Vagina (tissue), 2 donors: ENCODE data around the gene TMEM9. TPM values are rescaled to one million over a fixed set of nuclear protein-coding genes. Genes with fewer than 3 reads are reported as not detected.

Source experiments
- DNase-seq, 2 donors: peaks; one replicate each; pipeline ENCODE4 v3.0.0-alpha.2; 2017; ENCODE audit errors: extremely low spot score in 2 of 2
- H3K27ac ChIP-seq: fragments of 200-600 bp; sonication (generic); one replicate; pipeline ENCODE4 v1.5.1; 2019
- H3K27me3 ChIP-seq: fragments of 200-600 bp; sonication (generic); one replicate; pipeline ENCODE4 v1.5.1; 2019
- H3K36me3 ChIP-seq, 2 donors: fragments of 200-600 bp; sonication (generic); one replicate each; pipeline ENCODE4 v1.5.1; 2017 to 2019
- H3K4me1 ChIP-seq: fragments of 200-600 bp; sonication (generic); one replicate; pipeline ENCODE4 v1.5.1; 2019
- H3K4me3 ChIP-seq, 2 donors: fragments of 200-600 bp; sonication (generic); 1 replicate in 1 of 2; 2 replicates in 1 of 2; pipeline ENCODE4 v1.5.1; 2016 to 2019
- H3K9me3 ChIP-seq: fragments of 200-600 bp; sonication (generic); one replicate; pipeline ENCODE4 v1.5.1; 2019
- POLR2A ChIP-seq, 2 donors: fragments of 450-650 bp; IDR thresholded peaks; one replicate each; pipeline ENCODE4 v1.6.1; 2017; ENCODE audit warnings: antibody characterized with exemption in 2 of 2, mild to moderate bottlenecking in 2 of 2, moderate library complexity in 2 of 2
- POLR2AphosphoS5 ChIP-seq, 2 donors: sonication (generic); formaldehyde crosslinking; IDR thresholded peaks; one replicate each; pipeline ENCODE4 v1.9.0; 2017; ENCODE audit warnings: antibody characterized with exemption in 2 of 2, mild to moderate bottlenecking in 2 of 2, low read depth in 1 of 2; ENCODE audit not compliant: insufficient read depth in 1 of 2
- intact Hi-C: fragments of 100-400 bp; cut with DNase I; formaldehyde crosslinking; loops from one replicate; pipeline ENCODE4 v1.15.1; 2023
- total RNA-seq: library from RNA; depleted of rRNA; stranded (reverse); fragments of >200 nt; gene quantifications from one replicate; pipeline ENCODE4 v1.2.3, GENCODE V29; 2016
- TF ChIP-seq, protein P1 (sequence below), 3 experiments: fragments of 450-650 bp in 2 of 3; fragments of 200-600 bp in 1 of 3; sonication (generic) in 1 of 3; IDR thresholded peaks; one replicate each; pipeline ENCODE4 v1.5.1; 2017 to 2019; ENCODE audit warnings: antibody characterized with exemption in 3 of 3, mild to moderate bottlenecking in 2 of 3, moderate library complexity in 2 of 3

The TMEM9 gene
- total RNA-seq, 1 donor from 2014 or later = 58.7 TPM

DNA sequence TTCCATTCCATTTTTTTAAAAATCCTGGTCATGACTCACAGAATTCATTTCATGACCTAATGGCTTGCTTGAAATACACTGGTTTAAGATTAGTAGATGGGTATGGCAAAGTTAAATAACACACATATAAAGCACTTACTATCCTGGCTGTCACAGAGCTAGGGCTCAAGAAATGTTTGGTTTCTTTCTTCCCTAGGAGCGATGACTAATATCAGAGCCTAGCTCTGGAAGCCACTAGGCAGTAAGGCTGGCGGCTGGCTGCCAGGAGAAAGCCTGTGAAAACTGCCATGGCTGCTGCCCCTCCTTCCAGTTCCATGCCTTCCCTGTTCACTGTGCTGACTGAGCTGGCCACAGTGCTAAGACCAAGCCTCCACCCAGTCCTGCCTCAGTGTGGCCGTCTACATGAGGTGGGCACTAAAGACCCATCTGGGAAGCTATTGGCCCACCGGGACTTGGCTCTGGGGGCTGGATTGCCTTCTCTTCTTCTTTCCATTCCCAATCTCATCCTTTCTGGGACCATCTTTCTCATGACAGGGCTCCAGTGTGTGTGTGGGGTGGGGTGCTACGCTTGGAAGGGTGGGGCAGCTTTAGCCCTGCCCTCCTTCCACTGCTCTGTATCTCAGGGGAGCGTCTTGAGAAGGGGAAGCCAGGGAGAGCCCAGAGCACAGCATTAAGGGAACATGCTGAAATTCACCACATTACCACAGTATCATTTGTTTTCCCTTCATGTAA is 16.5 kb downstream of the TMEM9 start:
- Histone ChIP-seq H3K36me3 (peaks cover 0 to 43% of the 10 kb centered on the region in 2 donors), H3K9me3 (no peaks in the 10 kb centered on the region), H3K4me3 (no peak overlapping the region), H3K27ac (peak overlapping the region; percentile 71), H3K4me1 (peaks cover 34% of the 10 kb centered on the region), H3K27me3 (no peaks in the 10 kb centered on the region)
- no peak for DNase-seq
- intact Hi-C loops = no loop called here
- TF ChIP-seq POLR2A (IDR thresholded peaks at IDR 0.05) = no peak
- TF ChIP-seq POLR2AphosphoS5 (IDR thresholded peaks at IDR 0.05; ENCODE audit: insufficient read depth in 1 of 2, low read depth in 1 of 2) = peak in 1 of 2 donors; percentile 37

DNA sequence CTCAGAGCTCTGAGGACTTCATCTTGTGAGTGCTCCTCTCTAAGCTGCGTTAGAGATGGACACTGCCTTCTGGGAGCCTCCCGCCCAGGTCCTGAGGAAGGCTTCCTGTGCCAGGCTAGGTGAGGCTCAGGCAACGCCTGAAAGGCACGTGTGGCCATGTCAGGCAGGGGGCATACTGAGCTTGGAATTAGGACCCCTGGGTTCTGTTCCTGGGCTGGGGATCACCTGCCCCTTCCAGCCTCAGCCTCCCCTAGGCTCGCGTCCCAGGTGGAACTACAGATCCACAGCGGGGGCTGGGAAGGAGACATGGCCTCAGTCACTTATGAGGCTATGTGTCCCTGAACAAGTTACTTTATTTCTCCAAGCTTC is 17.3 kb downstream of the TMEM9 start:
- no peak for DNase-seq
- intact Hi-C loops = no loop called here

DNA sequence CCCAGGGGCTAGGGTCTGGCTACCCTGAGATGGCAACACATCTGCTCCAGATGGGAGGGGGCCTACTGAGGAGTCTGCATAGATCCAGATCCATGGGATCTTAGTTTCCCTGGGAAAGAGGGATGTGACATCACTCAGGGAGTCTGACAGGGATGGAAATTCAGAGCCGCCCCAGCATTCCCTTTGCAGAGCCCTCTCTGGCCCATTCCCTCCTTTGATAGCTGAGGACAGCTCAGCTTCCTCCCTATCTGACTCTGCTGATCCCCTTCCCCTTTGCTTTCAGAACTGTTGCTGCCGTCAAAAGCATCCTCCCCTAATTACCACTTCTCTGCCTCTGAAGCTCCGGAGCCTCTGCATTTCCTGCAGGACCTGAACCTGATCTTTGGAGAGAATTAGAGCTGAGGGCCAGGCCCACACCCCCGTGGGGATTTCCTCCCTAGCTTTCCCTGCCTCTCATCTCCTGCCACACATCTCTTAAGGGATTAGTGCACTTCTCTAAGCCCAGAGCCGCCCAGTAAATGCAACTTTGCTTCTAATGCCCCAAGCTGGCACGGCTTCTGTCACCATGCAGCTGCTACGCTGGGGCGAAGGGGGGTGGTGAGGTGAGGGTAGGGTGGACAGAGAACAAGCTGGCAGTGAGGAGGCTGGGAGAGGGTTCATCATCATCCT is 17.8 kb downstream of the TMEM9 start:
- Histone ChIP-seq H3K36me3 (peaks cover 0 to 42% of the 10 kb centered on the region in 2 donors), H3K4me3 (no peak overlapping the region), H3K27me3 (no peaks in the 10 kb centered on the region), H3K4me1 (peaks cover 34% of the 10 kb centered on the region), H3K27ac (peak overlapping the region; percentile 71), H3K9me3 (no peaks in the 10 kb centered on the region)
- no peak for DNase-seq
- no peak for TF ChIP-seq POLR2A (IDR thresholded peaks at IDR 0.05)
- intact Hi-C loops = no loop called here

More for the DNA sequence above, 17.3 kb downstream of the TMEM9 start:
- TF ChIP-seq POLR2A (IDR thresholded peaks at IDR 0.05) (no peak), POLR2AphosphoS5 (IDR thresholded peaks at IDR 0.05; ENCODE audit: insufficient read depth in 1 of 2, low read depth in 1 of 2) (no peak)
- TF ChIP-seq, protein P1, sequence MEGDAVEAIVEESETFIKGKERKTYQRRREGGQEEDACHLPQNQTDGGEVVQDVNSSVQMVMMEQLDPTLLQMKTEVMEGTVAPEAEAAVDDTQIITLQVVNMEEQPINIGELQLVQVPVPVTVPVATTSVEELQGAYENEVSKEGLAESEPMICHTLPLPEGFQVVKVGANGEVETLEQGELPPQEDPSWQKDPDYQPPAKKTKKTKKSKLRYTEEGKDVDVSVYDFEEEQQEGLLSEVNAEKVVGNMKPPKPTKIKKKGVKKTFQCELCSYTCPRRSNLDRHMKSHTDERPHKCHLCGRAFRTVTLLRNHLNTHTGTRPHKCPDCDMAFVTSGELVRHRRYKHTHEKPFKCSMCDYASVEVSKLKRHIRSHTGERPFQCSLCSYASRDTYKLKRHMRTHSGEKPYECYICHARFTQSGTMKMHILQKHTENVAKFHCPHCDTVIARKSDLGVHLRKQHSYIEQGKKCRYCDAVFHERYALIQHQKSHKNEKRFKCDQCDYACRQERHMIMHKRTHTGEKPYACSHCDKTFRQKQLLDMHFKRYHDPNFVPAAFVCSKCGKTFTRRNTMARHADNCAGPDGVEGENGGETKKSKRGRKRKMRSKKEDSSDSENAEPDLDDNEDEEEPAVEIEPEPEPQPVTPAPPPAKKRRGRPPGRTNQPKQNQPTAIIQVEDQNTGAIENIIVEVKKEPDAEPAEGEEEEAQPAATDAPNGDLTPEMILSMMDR (IDR thresholded peaks at IDR 0.05) = no peak
- H3K27me3 ChIP-seq = no peaks in the 10 kb centered on the region
- H3K27ac ChIP-seq = peak overlapping the region; percentile 71
- peaks cover 0 to 42% of the 10 kb centered on the region in 2 donors for H3K36me3 ChIP-seq
- peaks cover 34% of the 10 kb centered on the region for H3K4me1 ChIP-seq
- H3K4me3 ChIP-seq = no peak overlapping the region
- H3K9me3 ChIP-seq = no peaks in the 10 kb centered on the region

DNA sequence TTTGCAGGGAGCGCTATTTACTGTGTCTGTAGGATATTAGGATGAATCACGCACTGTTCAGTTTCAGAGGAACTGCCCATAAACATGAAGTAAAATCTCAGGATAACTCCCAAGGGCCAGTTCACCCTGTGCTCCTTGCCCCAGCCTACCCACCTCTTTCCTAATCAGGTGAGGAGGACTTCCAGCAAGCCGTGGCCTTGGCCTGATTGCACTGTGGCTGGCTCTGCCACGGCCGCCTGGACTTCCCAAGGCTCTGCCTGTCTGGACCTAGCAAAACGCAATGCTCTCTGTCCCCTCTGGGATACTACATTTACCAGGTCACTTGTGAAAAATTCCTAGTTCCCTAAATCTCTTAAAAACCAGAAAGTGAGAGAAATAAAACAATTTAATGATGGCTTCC is 19.9 kb downstream of the TMEM9 start:
- Histone ChIP-seq H3K36me3 (peaks cover 0 to 26% of the 10 kb centered on the region in 2 donors), H3K27ac (no peak overlapping the region), H3K9me3 (no peaks in the 10 kb centered on the region), H3K4me3 (no peak overlapping the region), H3K27me3 (no peaks in the 10 kb centered on the region), H3K4me1 (peaks cover 29% of the 10 kb centered on the region)
- intact Hi-C loops = no loop called here
- TF ChIP-seq POLR2AphosphoS5 (IDR thresholded peaks at IDR 0.05; ENCODE audit: insufficient read depth in 1 of 2, low read depth in 1 of 2) (no peak), POLR2A (IDR thresholded peaks at IDR 0.05) (no peak)
- TF ChIP-seq, protein P1 (IDR thresholded peaks at IDR 0.05) = no peak
- DNase-seq = no peak

DNA sequence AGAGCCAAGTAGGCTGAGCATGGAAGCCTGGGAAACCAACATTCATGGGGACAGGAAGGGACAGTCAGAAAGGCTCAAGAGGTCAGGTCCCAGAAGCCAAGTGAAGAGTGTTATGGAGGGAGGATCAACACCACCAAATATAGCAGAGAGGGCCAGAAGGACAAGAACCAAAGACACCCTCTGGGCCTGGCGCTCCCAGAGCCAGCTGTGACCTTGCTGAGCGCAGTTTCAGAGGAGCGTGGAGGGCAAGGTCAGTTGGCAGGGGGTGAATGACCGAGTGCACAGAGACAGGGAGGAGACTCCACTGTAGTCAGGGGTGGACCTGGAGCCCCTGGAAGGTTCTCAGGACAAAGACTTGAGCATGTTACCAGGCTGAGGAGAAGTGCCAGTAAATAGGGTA is 22.9 kb downstream of the TMEM9 start:
- Histone ChIP-seq H3K27me3 (no peaks in the 10 kb centered on the region), H3K27ac (no peak overlapping the region), H3K4me3 (no peak overlapping the region), H3K4me1 (peaks cover under 1% of the 10 kb centered on the region), H3K36me3 (peaks cover 0 to 20% of the 10 kb centered on the region in 2 donors), H3K9me3 (no peaks in the 10 kb centered on the region)
- intact Hi-C loops = no loop called here
- no peak for DNase-seq
- TF ChIP-seq POLR2A (IDR thresholded peaks at IDR 0.05) = no peak
- TF ChIP-seq POLR2AphosphoS5 (IDR thresholded peaks at IDR 0.05; ENCODE audit: insufficient read depth in 1 of 2, low read depth in 1 of 2) = no peak
- TF ChIP-seq, protein P1 (IDR thresholded peaks at IDR 0.05) = no peak

DNA sequence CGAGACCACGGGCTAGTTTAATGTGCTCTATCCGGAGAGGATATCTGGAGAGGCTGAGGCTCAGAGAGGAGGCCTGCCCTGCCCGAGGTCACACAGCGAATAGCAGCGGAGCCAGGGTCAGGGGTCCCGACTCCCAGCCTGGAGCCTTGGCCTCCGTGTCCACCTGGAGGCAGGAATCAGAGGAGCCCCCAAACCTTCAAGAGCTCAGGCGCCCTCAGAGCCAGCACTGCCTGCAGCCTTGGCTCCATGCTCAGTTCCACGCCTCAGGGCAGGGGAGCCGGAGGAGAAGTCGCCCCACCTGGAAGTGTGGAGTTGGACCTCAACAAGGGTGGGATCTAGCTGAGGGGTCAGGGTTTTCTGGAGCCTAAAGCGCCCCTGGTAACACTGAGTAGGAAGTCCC is 25.3 kb downstream of the TMEM9 start:
- H3K27me3 ChIP-seq = no peaks in the 10 kb centered on the region
- no peak overlapping the region for H3K27ac ChIP-seq
- H3K4me3 ChIP-seq = no peak overlapping the region
- no peaks in the 10 kb centered on the region for H3K9me3 ChIP-seq
- no peak for DNase-seq
- intact Hi-C loops = no loop called here
- TF ChIP-seq POLR2A (IDR thresholded peaks at IDR 0.05) (no peak), POLR2AphosphoS5 (IDR thresholded peaks at IDR 0.05; ENCODE audit: insufficient read depth in 1 of 2, low read depth in 1 of 2) (no peak)
- TF ChIP-seq, protein P1 (IDR thresholded peaks at IDR 0.05) = no peak
- H3K36me3 ChIP-seq = no peaks in the 10 kb centered on the region
- H3K4me1 ChIP-seq = no peaks in the 10 kb centered on the region
